NCI-H82 (cell line): Measurements from ENCODE around the gene DSTN.

ENCODE experiments used
- DNase-seq: peaks from one replicate; lab custom pipeline; 2025; lab: John Stamatoyannopoulos, UW

Gene DSTN

DNA sequence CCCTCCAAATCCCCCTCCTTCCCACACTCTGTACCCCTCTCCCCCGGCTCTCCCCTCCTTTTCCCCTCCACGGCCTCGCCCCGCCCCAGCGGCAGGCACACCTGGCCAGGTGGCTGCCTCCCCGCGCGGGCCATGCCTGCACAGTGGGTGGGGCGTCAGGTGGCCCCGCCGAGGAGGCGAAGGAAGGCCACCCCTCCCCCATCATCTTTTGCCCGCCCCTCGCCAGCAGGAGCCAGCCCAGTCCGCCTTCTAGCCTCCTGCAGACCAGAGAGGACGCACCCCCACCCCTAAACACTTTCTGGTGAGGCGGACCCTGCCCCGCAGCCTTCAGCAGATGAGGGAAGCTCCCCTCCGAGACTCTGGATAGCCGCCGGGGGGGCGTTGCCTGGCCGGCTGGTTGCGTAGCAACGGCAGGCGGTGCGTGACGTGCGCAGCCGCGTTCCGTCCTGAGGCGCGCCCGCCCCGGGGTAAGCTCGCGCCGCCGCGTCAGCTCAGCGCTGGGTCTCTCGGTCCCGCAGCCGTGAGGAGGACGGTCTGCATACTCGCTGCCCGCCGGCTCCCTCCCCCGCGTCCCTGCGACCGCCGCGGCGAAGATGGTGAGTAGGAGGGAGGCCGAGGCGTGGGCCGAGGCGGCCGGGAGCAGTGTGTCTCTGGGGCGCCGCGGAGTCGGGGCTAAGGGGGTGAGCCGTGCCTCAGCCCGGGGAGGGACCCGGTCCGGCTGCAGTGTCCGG is at the start of gene DSTN:
TSS of gene DSTN (plus strand) at position 460 of the 731 bp plus-strand sequence. CDS start at position 594, 134 bp downstream.
- DNase-seq, result peak; percentile 94

DNA sequence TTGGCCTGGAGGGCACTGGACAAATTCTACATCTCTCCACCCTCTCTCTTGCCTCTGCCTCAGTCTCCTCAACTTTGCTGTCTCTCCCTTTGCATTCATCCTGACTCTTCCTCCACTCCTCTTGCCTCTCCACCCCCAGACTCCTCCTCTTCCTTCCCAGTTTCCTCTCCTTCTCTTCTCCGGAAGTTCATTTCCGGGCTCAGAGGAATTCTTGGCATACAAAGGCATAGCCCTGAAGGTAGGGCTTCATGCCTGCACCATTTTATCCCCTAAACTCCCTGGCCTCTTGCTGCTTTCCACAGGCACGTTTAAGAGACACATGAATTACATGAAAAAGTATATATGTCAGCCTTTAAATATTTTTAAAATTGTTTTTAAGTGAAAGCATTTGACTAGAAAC is 49.3 kb upstream of the DSTN start:
- no peak for DNase-seq

DNA sequence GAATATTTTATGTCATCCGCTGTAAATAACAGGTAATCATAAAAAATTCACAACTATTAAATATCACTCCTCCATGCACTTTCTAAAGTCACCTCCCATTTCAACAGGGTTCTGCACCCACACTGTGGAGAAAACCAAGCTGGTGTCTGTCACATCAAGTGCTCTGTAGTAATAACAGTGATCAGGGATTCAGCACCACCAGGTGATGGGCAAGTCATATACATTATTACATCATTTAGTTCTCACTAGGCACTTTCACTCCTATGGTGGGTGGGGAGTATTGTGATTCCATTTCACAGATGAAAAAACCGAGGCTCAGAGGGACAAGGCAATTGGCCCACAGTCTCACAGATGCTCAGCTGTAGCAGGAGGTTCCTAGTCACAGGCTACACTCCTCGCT is 47.3 kb upstream of the DSTN start:
- no peak for DNase-seq

DNA sequence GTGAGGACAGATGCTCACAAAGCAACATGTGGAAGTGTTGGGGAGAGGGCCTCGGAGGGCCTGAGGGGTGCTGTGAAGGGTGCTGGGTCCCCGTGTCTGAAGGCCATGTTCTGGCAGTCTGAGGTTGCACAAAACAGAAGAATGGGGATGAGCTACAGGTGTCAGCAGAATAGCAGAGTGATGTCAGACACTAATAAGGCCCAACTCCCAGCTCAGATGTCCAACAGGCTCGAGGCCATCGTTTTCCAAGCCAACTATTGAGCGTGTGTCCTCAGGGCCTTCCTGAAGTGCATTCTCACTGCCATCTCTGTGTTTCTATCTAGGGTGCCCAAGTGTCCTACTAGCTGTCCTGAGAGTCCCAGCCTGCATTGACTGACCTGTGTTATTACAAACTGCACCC is 46.5 kb upstream of the DSTN start:
- DNase-seq, result no peak

- no peak for DNase-seq
Observed at GRCh38 chr20:17524560-17524959, 45.3 kb upstream of the DSTN start.

DNA sequence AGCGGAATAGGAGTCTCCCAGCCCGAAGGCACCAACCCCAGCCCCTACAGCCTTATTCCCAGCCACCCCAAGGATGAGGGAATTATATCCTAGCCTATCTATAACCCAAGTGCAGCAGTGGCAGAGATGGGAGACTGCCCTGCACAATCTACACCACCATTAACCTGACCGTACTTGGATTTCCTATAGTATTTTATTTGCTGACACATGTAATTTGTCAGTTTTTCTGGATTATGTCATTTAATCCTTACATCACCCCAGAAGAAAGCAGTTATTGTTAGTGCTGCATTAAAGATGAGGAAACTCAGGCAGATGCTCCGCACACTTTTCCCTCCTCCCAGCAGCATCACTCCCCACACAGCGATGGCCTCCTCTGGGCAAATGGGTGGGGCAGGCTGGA is 44.7 kb upstream of the DSTN start:
- no peak for DNase-seq

GRCh38 chr20:17525650-17526049 is 44.2 kb upstream of the DSTN start:
- DNase-seq, result peak; percentile 69

- DNase-seq, result no peak
Observed at GRCh38 chr20:17529586-17529985, 40.3 kb upstream of the DSTN start.

DNA sequence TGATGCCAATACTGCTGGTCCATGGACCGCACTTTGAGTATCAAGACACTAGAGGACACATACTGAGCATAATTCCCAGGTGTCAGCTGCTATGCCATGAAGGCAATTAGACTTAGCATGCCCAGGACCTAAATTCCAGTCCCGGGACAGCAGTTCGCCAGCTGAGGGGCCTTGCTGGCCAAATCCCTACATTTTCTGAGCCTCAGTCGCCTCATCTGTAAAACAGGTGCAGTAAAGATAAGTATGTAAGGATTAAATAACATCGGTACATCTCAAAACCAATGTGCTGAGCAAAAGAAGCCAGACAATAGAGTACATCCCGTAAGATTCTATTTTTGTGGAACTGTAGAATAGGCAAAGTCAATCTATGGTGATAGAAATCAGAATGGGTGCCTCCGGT is 39.7 kb upstream of the DSTN start:
- no peak for DNase-seq

- DNase-seq, result peak; percentile 73
Observed at GRCh38 chr20:17530716-17531664, 38.9 kb upstream of the DSTN start, which contains the start of gene BFSP1. Gene BFSP1 (minus strand): TSS chr20:17531379. CDS start chr20:17531329, 50 bp downstream.

DNA sequence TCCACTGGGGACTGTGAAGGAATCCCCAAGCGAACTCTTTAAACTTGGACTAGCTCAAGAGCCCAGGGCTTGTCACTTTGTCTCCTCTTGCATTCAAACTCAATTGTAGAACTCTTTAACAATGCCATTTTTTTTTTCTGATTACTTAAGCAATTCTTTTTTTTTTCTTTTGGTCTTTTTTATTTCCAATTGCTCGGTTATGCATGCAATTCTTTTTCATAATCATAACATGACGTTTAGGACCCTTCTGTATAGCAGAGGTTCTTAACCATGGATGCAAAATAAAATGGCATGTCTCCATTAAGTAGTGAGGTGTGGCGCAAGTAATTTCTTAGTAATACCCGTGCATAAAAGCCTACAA is 38.2 kb upstream of the DSTN start:
- DNase-seq, result no peak

- DNase-seq, result peak; percentile 85
Observed at GRCh38 chr20:17533396-17533795, 36.5 kb upstream of the DSTN start.

GRCh38 chr20:17534077-17534476 is 35.8 kb upstream of the DSTN start:
- no peak for DNase-seq

- peak; percentile 88 for DNase-seq
Observed at GRCh38 chr20:17536944-17537444, 32.9 kb upstream of the DSTN start.

DNA sequence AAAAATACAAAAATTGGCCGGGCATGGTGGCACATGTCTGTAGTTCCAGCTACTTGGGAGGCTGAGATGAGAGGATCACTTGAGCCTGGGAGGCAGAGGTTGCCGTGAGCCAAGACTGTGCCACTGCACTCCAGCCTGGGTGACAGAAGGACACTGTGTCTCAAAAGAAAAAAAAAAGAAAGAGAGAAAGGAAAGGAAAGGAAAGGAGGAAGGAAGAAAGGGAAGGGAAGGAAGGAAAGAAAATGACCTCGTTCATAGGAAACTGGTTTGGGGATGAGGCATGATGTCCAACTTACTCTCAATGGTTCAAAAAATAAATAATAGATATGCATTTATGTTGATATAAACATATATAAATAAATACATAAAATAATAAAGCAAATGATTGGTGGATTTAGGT is 31.9 kb upstream of the DSTN start:
- no peak for DNase-seq

DNA sequence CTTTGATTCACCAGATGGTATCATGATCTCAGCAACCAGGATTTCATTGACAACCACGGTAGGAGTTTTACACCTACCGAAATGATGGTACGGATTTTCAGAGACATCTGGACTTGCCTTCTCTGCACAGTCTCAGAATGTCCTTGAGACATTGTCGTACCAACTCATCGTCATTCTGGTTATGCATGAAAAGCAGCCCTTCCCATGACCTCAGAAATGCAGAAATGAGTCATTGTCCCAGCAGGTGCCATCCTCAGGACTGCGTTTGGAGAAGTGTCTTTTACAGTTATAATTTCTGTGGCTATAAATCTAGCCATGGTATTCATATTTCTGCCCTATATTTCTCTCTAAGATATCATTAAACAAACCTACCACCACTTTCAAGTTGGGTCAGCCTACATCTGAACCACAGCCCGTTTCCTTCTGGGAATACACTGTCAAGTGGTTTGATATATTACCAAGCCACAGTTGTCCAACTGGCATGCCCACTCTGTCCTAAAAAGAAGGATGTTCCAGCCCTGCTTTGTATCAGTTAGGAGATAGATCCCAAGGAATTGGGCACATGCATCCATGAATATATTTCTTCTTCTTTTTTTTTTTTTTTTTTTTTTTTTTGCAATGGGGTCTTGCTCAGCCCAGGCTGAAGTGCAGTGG is 31.2 kb upstream of the DSTN start:
- DNase-seq, result no peak

- no peak for DNase-seq
Observed at GRCh38 chr20:17541596-17541995, 28.3 kb upstream of the DSTN start.

DNA sequence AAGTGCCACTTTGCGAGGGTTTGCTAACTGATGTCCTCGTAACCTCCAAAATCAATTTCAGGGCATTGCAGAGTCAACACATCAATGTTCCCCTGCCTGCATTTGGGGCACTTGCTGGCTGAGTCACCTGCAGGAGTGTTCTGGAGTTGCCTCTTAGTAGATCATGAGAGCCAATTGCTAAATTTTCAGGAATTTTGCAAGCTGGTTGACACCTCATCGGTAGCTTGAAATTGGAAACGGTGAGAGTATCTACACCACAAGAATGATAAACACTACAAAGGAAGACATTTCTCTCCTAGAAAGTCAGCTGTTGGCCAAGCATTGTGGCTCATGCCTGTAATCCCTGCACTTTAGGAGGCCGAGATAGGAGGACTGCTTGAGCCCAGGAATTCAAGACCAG is 27.9 kb upstream of the DSTN start:
- DNase-seq, result no peak

GRCh38 chr20:17542481-17542880 is 27.4 kb upstream of the DSTN start:
- no peak for DNase-seq

DNA sequence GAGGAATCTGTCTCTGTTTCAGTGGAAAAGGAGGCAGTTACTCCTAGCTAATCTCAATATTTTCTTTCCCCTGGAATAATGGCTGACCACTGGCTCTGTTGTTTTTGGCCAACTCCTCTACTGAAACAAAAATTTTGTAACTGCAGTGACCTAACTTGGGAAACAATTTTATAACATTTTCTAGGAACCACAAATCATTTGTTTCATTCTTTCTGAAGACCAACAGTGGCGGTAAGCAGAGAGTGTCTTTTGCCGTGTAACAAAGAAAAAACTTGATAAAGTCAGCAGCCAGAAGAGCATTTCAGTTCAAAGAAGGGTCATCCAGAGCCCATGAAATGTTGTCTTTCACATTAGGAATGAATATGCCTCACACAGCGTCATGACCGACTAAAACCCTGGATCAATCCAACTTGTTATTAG is 26.9 kb upstream of the DSTN start:
- no peak for DNase-seq

DNA sequence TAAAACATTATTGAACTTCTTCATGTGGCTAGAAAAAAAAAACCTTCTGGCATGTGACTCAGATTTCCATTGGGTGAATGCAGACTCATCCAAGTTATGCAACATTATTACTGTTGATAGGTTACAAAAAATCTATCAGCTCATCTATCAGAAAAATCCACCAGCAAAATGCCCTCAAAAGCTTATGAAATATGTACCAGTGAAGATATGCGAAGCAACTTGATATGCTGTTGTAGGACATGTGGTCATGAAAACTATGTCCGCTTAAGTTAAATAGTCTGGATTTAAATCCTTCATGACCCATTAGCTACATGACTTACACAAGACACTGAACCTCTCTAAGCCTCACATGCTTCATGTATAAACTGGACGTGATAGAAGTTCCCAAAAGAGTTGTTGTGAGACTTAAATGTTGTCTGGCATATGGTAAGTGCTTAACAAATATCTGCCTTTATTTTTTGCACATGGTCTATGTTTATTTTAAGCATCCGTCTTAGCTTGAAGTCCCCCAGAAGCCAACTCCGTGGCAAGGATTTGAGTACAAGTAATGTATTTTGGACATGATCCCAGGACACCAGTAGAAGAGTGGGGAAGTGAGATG is 26.2 kb upstream of the DSTN start:
- no peak for DNase-seq

GRCh38 chr20:17545127-17545526 is 24.7 kb upstream of the DSTN start:
- DNase-seq, result no peak
